Right atrium auricular region (tissue), 2 donors: ENCODE results near the gene SYT1. TPM values are rescaled to one million over a fixed set of nuclear protein-coding genes. Genes with fewer than 3 reads are reported as not detected.

Source experiments
- DNase-seq: peaks from one replicate; pipeline ENCODE4 v3.0.0-alpha.2; 2019; ENCODE audit warnings: low spot score
- H3K27ac ChIP-seq, 2 donors: fragments of 200-600 bp; sonication (generic); 1 replicate in 1 of 2; 2 replicates in 1 of 2; pipeline ENCODE4 v1.5.1; 2016 to 2019
- H3K27me3 ChIP-seq, 2 donors: fragments of 200-600 bp; sonication (generic); one replicate each; pipeline versions ENCODE4 v1.5.1 to v1.6.0; 2017 to 2019
- H3K36me3 ChIP-seq: fragments of 200-600 bp; sonication (generic); one replicate; pipeline ENCODE4 v1.5.1; 2016
- H3K4me1 ChIP-seq, 2 donors: fragments of 200-600 bp; sonication (generic); one replicate each; pipeline versions ENCODE4 v1.5.1 to v1.6.0; 2017 to 2019
- H3K4me3 ChIP-seq, 2 donors: fragments of 200-600 bp; sonication (generic); 1 replicate in 1 of 2; 2 replicates in 1 of 2; pipeline ENCODE4 v1.5.1; 2017 to 2019; ENCODE audit warnings: mild to moderate bottlenecking in 1 of 2, moderate library complexity in 1 of 2
- H3K9me3 ChIP-seq, 2 donors: fragments of 200-600 bp; sonication (generic); one replicate each; pipeline ENCODE4 v1.5.1; 2019
- CTCF ChIP-seq, 2 donors: fragments of 200-600 bp; sonication (generic); IDR thresholded peaks; one replicate each; pipeline ENCODE4 v1.5.1; 2019; ENCODE audit warnings: antibody characterized with exemption in 2 of 2
- total RNA-seq, 2 donors: library from RNA; depleted of rRNA; stranded (reverse); fragments of >200 nt; gene quantifications; one replicate each; pipeline ENCODE4 v1.1.0, GENCODE V29; 2016

The SYT1 gene
- total RNA-seq, 2 donors from 2014 or later = 0.16 TPM; not detected in 1

GRCh38 chr12:79155683-79156082, 291.1 kb downstream of the SYT1 start:
- Histone ChIP-seq H3K27ac (no peak overlapping the region), H3K9me3 (no peaks in the 10 kb centered on the region), H3K4me3 (no peak overlapping the region), H3K36me3 (no peaks in the 10 kb centered on the region), H3K4me1 (no peaks in the 10 kb centered on the region), H3K27me3 (no peaks in the 10 kb centered on the region)
- DNase-seq = no peak
- TF ChIP-seq CTCF (IDR thresholded peaks at IDR 0.05) = no peak

GRCh38 chr12:79156846-79157463, 292.4 kb downstream of the SYT1 start:
- DNase-seq = no peak
- H3K9me3 ChIP-seq = no peaks in the 10 kb centered on the region
- H3K27me3 ChIP-seq = no peaks in the 10 kb centered on the region
- H3K4me3 ChIP-seq = no peak overlapping the region
- H3K27ac ChIP-seq = no peak overlapping the region
- H3K36me3 ChIP-seq = no peaks in the 10 kb centered on the region
- no peak for TF ChIP-seq CTCF (IDR thresholded peaks at IDR 0.05)
- H3K4me1 ChIP-seq = no peaks in the 10 kb centered on the region

- Histone ChIP-seq H3K9me3 (no peaks in the 10 kb centered on the region), H3K4me1 (no peaks in the 10 kb centered on the region), H3K36me3 (no peaks in the 10 kb centered on the region), H3K4me3 (no peak overlapping the region), H3K27me3 (no peaks in the 10 kb centered on the region), H3K27ac (no peak overlapping the region)
- no peak for TF ChIP-seq CTCF (IDR thresholded peaks at IDR 0.05)
- DNase-seq = no peak
Observed at GRCh38 chr12:79161249-79161934, 296.8 kb downstream of the SYT1 start.

- no peaks in the 10 kb centered on the region for H3K36me3 ChIP-seq
- H3K4me3 ChIP-seq = no peak overlapping the region
- no peak for TF ChIP-seq CTCF (IDR thresholded peaks at IDR 0.05)
- H3K4me1 ChIP-seq = no peaks in the 10 kb centered on the region
- no peaks in the 10 kb centered on the region for H3K27me3 ChIP-seq
- H3K9me3 ChIP-seq = no peaks in the 10 kb centered on the region
- no peak for DNase-seq
- no peak overlapping the region for H3K27ac ChIP-seq
Observed at GRCh38 chr12:79162147-79162772, 297.7 kb downstream of the SYT1 start.

- Histone ChIP-seq H3K4me3 (no peak overlapping the region), H3K27me3 (no peaks in the 10 kb centered on the region), H3K27ac (no peak overlapping the region), H3K4me1 (no peaks in the 10 kb centered on the region), H3K36me3 (no peaks in the 10 kb centered on the region), H3K9me3 (no peaks in the 10 kb centered on the region)
- TF ChIP-seq CTCF (IDR thresholded peaks at IDR 0.05) = no peak
- DNase-seq = no peak
Observed at GRCh38 chr12:79162948-79163347, 298.4 kb downstream of the SYT1 start.
